ENCODE results near the gene ERCC2.

The ERCC2 gene

GRCh38 chr19:45400192-45400591 lies 29.8 kb upstream of the ERCC2 start:
- no peak for DNase-seq

GRCh38 chr19:45395821-45396617 lies 25.6 kb upstream of the ERCC2 start:
- DNase-seq = no peak

GRCh38 chr19:45391871-45392665 lies 21.7 kb upstream of the ERCC2 start:
- DNase-seq = no peak

GRCh38 chr19:45391346-45391745 lies 21.0 kb upstream of the ERCC2 start:
- no peak for DNase-seq

- DNase-seq = no peak
Observed at GRCh38 chr19:45385392-45386221, 15.2 kb upstream of the ERCC2 start.

- no peak for DNase-seq
Observed at GRCh38 chr19:45382426-45382825, 12.1 kb upstream of the ERCC2 start.

- no peak for DNase-seq
Observed at GRCh38 chr19:45380107-45380506, 9.7 kb upstream of the ERCC2 start.

GRCh38 chr19:45376045-45376724 lies 5.8 kb upstream of the ERCC2 start:
- DNase-seq = no peak

- DNase-seq = no peak
Observed at GRCh38 chr19:45368737-45369340, 1.5 kb downstream of the ERCC2 start.

- no peak for DNase-seq
Observed at GRCh38 chr19:45368127-45368526, 2.2 kb downstream of the ERCC2 start.

GRCh38 chr19:45364696-45365095 lies 5.7 kb downstream of the ERCC2 start:
- DNase-seq = no peak

GRCh38 chr19:45363861-45364459 lies 6.4 kb downstream of the ERCC2 start:
- DNase-seq = no peak

GRCh38 chr19:45362291-45362690 lies 8.1 kb downstream of the ERCC2 start:
- no peak for DNase-seq

GRCh38 chr19:45361608-45362007 lies 8.8 kb downstream of the ERCC2 start:
- no peak for DNase-seq

GRCh38 chr19:45358213-45358792 lies 12.1 kb downstream of the ERCC2 start:
- DNase-seq = no peak

- DNase-seq = no peak
Observed at GRCh38 chr19:45357445-45357783, 13.0 kb downstream of the ERCC2 start.

GRCh38 chr19:45356760-45357444 lies 13.5 kb downstream of the ERCC2 start:
- DNase-seq = no peak

GRCh38 chr19:45355910-45356309 lies 14.5 kb downstream of the ERCC2 start:
- DNase-seq = no peak

- DNase-seq = no peak
Observed at GRCh38 chr19:45355402-45355801, 15.0 kb downstream of the ERCC2 start.

GRCh38 chr19:45354241-45354842 lies 16.0 kb downstream of the ERCC2 start:
- DNase-seq = no peak
